GM12878 (cell line): ENCODE measurements around the gene PNPLA8. TPM values are rescaled to one million over a fixed set of nuclear protein-coding genes. Genes with fewer than 3 reads are reported as not detected.

Experiments
- ATAC-seq: fragments of 200-7000 bp; cut with Tn5 transposase; 3 replicates; pipeline ENCODE4 v1.9.1; 2020; ENCODE audit warnings: mild to moderate bottlenecking, moderate library complexity
- BruUV-seq: library from RNA; stranded (reverse); fragments of 400-500 nt; replicated peaks from 2 replicates; lab custom pipeline; 2021; lab: Mats Ljungman, UMichigan
- CTCF ChIA-PET: fragments of 300-600 bp; sonication (Branson Sonifier 250); formaldehyde crosslinking; extraction: SDS; loops from one replicate; lab custom pipeline; 2021; ENCODE audit warnings: inconsistent platforms; lab: Yijun Ruan, JAX
- POLR2A ChIA-PET: fragments of 350-600 bp; formaldehyde crosslinking; extraction: SDS; loops from one replicate; lab custom pipeline; 2021; ENCODE audit warnings: inconsistent platforms; lab: Charles Lee
- RAD21 ChIA-PET: fragments of 300-600 bp; sonication (Branson Sonifier 250); formaldehyde crosslinking; loops from one replicate; lab custom pipeline; 2023; ENCODE audit warnings: antibody characterized with exemption; ENCODE audit not compliant: unreplicated experiment; lab: Charles Lee
- SMC1A ChIA-PET: fragments of 300-600 bp; sonication (Branson Sonifier 250); formaldehyde crosslinking; loops from one replicate; lab custom pipeline; 2023; ENCODE audit not compliant: unreplicated experiment, uncharacterized antibody; lab: Charles Lee
- DNase-seq: peaks from one replicate; pipeline ENCODE4 v3.0.0-alpha.2; 2011; ENCODE audit warnings: low read depth, low spot score
- FAIRE-seq: peaks from 3 replicates; lab custom pipeline; 2011; peaks lifted over from hg19 to GRCh38; lab: Jason Lieb, UNC
- H2AFZ ChIP-seq: 2 replicates; pipeline ENCODE4 v1.6.0; 2011; ENCODE audit warnings: low read depth, low read length, control low read depth; ENCODE audit not compliant: control insufficient read depth
- H3K27ac ChIP-seq: 2 replicates; pipeline ENCODE4 v1.5.1; 2011; ENCODE audit warnings: control low read depth; ENCODE audit not compliant: control insufficient read depth, insufficient read depth
- H3K27me3 ChIP-seq, 2 experiments: replicated peaks in 1 of 2; 2 replicates each; pipeline versions ENCODE4 v1.6.0 to v1.6.1; 2011; ENCODE audit warnings: low read length in 1 of 2; ENCODE audit not compliant: control insufficient read depth in 2 of 2, insufficient read depth in 2 of 2
- H3K36me3 ChIP-seq, 2 experiments: 2 replicates each; pipeline ENCODE4 v1.5.1; 2011; ENCODE audit warnings: low read length in 1 of 2; ENCODE audit not compliant: control insufficient read depth in 2 of 2, insufficient read depth in 2 of 2
- H3K4me1 ChIP-seq: 2 replicates; pipeline ENCODE4 v1.6.1; 2011; ENCODE audit warnings: mild to moderate bottlenecking, low read length, moderate library complexity, mixed read lengths; ENCODE audit not compliant: control insufficient read depth, insufficient read depth
- H3K4me2 ChIP-seq: 2 replicates; pipeline ENCODE4 v1.6.0; 2011; ENCODE audit warnings: control low read depth; ENCODE audit not compliant: control insufficient read depth, insufficient read depth
- H3K4me3 ChIP-seq: fragments of 200-600 bp; sonication (generic); 2 replicates; pipeline ENCODE4 v1.5.1; 2016
- H3K79me2 ChIP-seq: 2 replicates; pipeline ENCODE4 v1.6.0; 2011; ENCODE audit warnings: low read length; ENCODE audit not compliant: control insufficient read depth, insufficient read depth
- H3K9ac ChIP-seq: 2 replicates; pipeline ENCODE4 v1.8.0; 2011; ENCODE audit warnings: low read length, control low read depth, mixed read lengths; ENCODE audit not compliant: control insufficient read depth, insufficient read depth
- H3K9me3 ChIP-seq: replicated peaks from 3 replicates; pipeline ENCODE4 v1.5.1; 2011; ENCODE audit warnings: mild to moderate bottlenecking, low read length; ENCODE audit not compliant: control insufficient read depth, insufficient read depth
- H4K20me1 ChIP-seq: 2 replicates; pipeline ENCODE4 v1.6.0; 2011; ENCODE audit not compliant: control insufficient read depth, insufficient read depth
- ASH2L ChIP-seq: fragments of 300-600, 200-600 bp; sonication (generic); IDR thresholded peaks from 2 replicates; pipeline ENCODE4 v1.6.1; 2017; ENCODE audit warnings: low read depth, mild to moderate bottlenecking, borderline replicate concordance
- ATF3 ChIP-seq: IDR thresholded peaks from 2 replicates; pipeline ENCODE4 v1.6.1; 2011; ENCODE audit warnings: low read depth, mild to moderate bottlenecking, low read length, moderate library complexity, borderline replicate concordance; ENCODE audit errors: extremely low read depth
- KAT2A ChIP-seq: conservative IDR thresholded peaks from 2 replicates; pipeline ENCODE4 v1.6.1; 2011; ENCODE audit warnings: low read depth, low read length; ENCODE audit not compliant: control insufficient read depth
- KLF5 ChIP-seq: fragments of 450-650 bp; IDR thresholded peaks from 2 replicates; pipeline ENCODE4 v1.6.1; 2014; ENCODE audit warnings: mild to moderate bottlenecking; ENCODE audit not compliant: partially characterized antibody
- NR2F1 ChIP-seq: fragments of 450-650 bp; conservative IDR thresholded peaks from 2 replicates; pipeline ENCODE4 v1.6.1; 2017; ENCODE audit warnings: mild to moderate bottlenecking
- PAX8 ChIP-seq: fragments of 450-650 bp; IDR thresholded peaks from 2 replicates; pipeline ENCODE4 v1.6.1; 2017; ENCODE audit warnings: mild to moderate bottlenecking, moderate library complexity
- PRDM15 ChIP-seq: fragments of 450-650 bp; formaldehyde crosslinking; IDR thresholded peaks from 2 replicates; pipeline ENCODE4 v1.4.0; 2020; ENCODE audit warnings: mild to moderate bottlenecking, moderate library complexity
- RCOR1 ChIP-seq: conservative IDR thresholded peaks from 2 replicates; pipeline ENCODE4 v1.6.1; 2012; ENCODE audit warnings: low read depth, low read length, improper control_type of control experiment
- ZNF207 ChIP-seq: fragments of 450-650 bp; IDR thresholded peaks from 2 replicates; pipeline ENCODE4 v1.6.1; 2014; ENCODE audit warnings: antibody characterized with exemption, mild to moderate bottlenecking, borderline replicate concordance
- WGBS: methylation state at CpG from one replicate; pipeline ENCODE4 v1.1.6; 2016; ENCODE audit warnings: low lambda C conversion rate; ENCODE audit not compliant: insufficient replicate concordance, insufficient coverage; ENCODE audit errors: missing lambda C conversion rate; 5-methylcytosine and 5-hydroxymethylcytosine counted together
- in situ Hi-C: fragments of 300-500 bp; cut with MboI; formaldehyde crosslinking; loops from 9 replicates; pipeline ENCODE4 v1.14.3; 2018; ENCODE audit warnings: mixed read lengths
- intact Hi-C: fragments of 100-400 bp; cut with micrococcal nuclease; formaldehyde crosslinking; loops from one replicate; pipeline ENCODE4 v1.14.2; 2022; ENCODE audit not compliant: unreplicated experiment
- polyA plus RNA-seq, 11 experiments: library from polyadenylated mRNA; depleted of rRNA in 4 of 11; unstranded in 6 of 11; stranded (reverse) in 5 of 11; fragments of >200 nt; fragmentation: Nextera tagmentation in 4 of 11; fragmentation: Illumina TruSeq in 1 of 11; extraction: Ambion mirVana in 4 of 11; extraction: Trizol in 1 of 11; gene quantifications; 1 replicate in 1 of 11; 2 replicates in 10 of 11; pipeline versions ENCODE4 v1.2.1 to v1.2.3, GENCODE V29; 2011 to 2016; ENCODE audit warnings: inconsistent platforms in 2 of 11, missing spikeins in 2 of 11, low read depth in 1 of 11
- total RNA-seq, 4 experiments: library from RNA; depleted of rRNA in 3 of 4; stranded (reverse); fragments of >200 nt in 3 of 4; fragmentation: Illumina TruSeq in 1 of 4; extraction: Trizol in 1 of 4; gene quantifications; 2 replicates each; pipeline versions ENCODE4 v1.2.1 to v1.2.3, GENCODE V29; 2013 to 2021
- TF ChIP-seq, protein P1 (sequence below): IDR thresholded peaks from 2 replicates; pipeline ENCODE4 v1.6.1; 2012; ENCODE audit warnings: low read length, inconsistent platforms

PNPLA8 gene
- total and polyA plus RNA-seq, 10 of the 15 experiments (the other 5 are each of a cell fraction or from before 2014, with no cell fraction given) = 8.0 to 16.3 (median 12.2) TPM

GRCh38 chr7:108463613-108464012 lies 62.3 kb downstream of the PNPLA8 start:
- no peak for DNase-seq
- Histone ChIP-seq H3K9ac (no peak overlapping the region), H3K36me3 (no peaks in the 10 kb centered on the region), H2AFZ (no peak overlapping the region)
- TF ChIP-seq KAT2A (no peak), RCOR1 (no peak), NR2F1 (0 out of 2 replicates have a peak, but pooled peaks have one; percentile 15)
- TF ChIP-seq, all 136 proteins: peak for 1
- Histone ChIP-seq H3K4me1 (no peaks in the 10 kb centered on the region), H3K4me2 (no peak overlapping the region), H3K27me3 (peaks cover 2 to 5% of the 10 kb centered on the region in 2 experiments; a peak in 3 of 4 replicates), H3K9me3 (no peaks in the 10 kb centered on the region), H3K79me2 (no peaks in the 10 kb centered on the region), H4K20me1 (no peaks in the 10 kb centered on the region), H3K4me3 (no peak overlapping the region), H3K27ac (no peak overlapping the region)
- ChIA-PET POLR2A (no interaction called here), SMC1A (no interaction called here), RAD21 (no interaction called here), CTCF (no interaction called here)
- no peak for FAIRE-seq
- intact Hi-C loops = loop anchor here (5.0 kb wide), 1 partner anchor 351 kb away; no protein-coding TSS in a partner anchor
- BruUV-seq = no TSS peak
- no peak for ATAC-seq
- in situ Hi-C loops = no loop called here
- 0% methylated on average over 2 of the region's 2 CpGs for WGBS

GRCh38 chr7:108461840-108462239 lies 64.1 kb downstream of the PNPLA8 start:
- Histone ChIP-seq H3K9ac (no peak overlapping the region), H2AFZ (no peak overlapping the region), H3K27ac (no peak overlapping the region), H3K36me3 (no peaks in the 10 kb centered on the region), H4K20me1 (no peaks in the 10 kb centered on the region; the same call in 1 of the 2 replicates), H3K4me1 (no peaks in the 10 kb centered on the region), H3K27me3 (peaks cover 5 to 8% of the 10 kb centered on the region in 2 experiments), H3K79me2 (no peaks in the 10 kb centered on the region), H3K4me3 (no peak overlapping the region), H3K9me3 (no peaks in the 10 kb centered on the region), H3K4me2 (no peak overlapping the region)
- intact Hi-C loops = loop anchor here (5.0 kb wide), 1 partner anchor 350 kb away; no protein-coding TSS in a partner anchor
- 29% methylated on average over 3 of the region's 3 CpGs for WGBS
- ChIA-PET CTCF (interaction anchor here (0.7 to 2.8 kb wide), 6 partner anchors 10 to 281 kb away, joined by 3 to 11 read pairs (median 6); no protein-coding TSS in a partner anchor), RAD21 (interaction anchor here (1.6 kb wide), 1 partner anchor 35 kb away, joined by 4 read pairs; no protein-coding TSS in a partner anchor), SMC1A (interaction anchor here (1.5 to 2.3 kb wide), 2 partner anchors 181 to 281 kb away, joined by 3 to 7 read pairs; no protein-coding TSS in a partner anchor), POLR2A (no interaction called here)
- BruUV-seq = no TSS peak
- DNase-seq (no peak), FAIRE-seq (no peak), ATAC-seq (no peak)
- in situ Hi-C loops = no loop called here
- TF ChIP-seq PAX8 = no peak
- no peak for TF ChIP-seq KLF5
- no peak for TF ChIP-seq PRDM15 (CRISPR knock-in tag)
- TF ChIP-seq, protein P1, sequence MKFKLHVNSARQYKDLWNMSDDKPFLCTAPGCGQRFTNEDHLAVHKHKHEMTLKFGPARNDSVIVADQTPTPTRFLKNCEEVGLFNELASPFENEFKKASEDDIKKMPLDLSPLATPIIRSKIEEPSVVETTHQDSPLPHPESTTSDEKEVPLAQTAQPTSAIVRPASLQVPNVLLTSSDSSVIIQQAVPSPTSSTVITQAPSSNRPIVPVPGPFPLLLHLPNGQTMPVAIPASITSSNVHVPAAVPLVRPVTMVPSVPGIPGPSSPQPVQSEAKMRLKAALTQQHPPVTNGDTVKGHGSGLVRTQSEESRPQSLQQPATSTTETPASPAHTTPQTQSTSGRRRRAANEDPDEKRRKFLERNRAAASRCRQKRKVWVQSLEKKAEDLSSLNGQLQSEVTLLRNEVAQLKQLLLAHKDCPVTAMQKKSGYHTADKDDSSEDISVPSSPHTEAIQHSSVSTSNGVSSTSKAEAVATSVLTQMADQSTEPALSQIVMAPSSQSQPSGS = no peak
- no peak for TF ChIP-seq ASH2L
- TF ChIP-seq ZNF207 = no peak
- TF ChIP-seq ATF3 = no peak
